ENCODE data around the gene CCNL2.

- TF ChIP-seq CTCF (IDR thresholded peaks at IDR 0.05; ENCODE audit: poor library complexity) (no peak), EZH2 (IDR thresholded peaks at IDR 0.05; ENCODE audit: borderline replicate concordance) (no peak), EZH2phosphoT487 (IDR thresholded peaks at IDR 0.05; ENCODE audit: low read depth, severe bottlenecking, unreplicated experiment) (no peak)
Measured at GRCh38 chr1:1398677-1399186, 403 bp downstream of the CCNL2 start.

Data from hepatocyte (in vitro differentiated cells).